ENCODE results near the gene FAM20A. TPM values are rescaled to one million over a fixed set of nuclear protein-coding genes. Genes with fewer than 3 reads are reported as not detected.

The FAM20A gene
- total RNA-seq (ENCODE audit: unreplicated experiment): 0.37 TPM
- long read RNA-seq: 0 reads

- Mint-ChIP-seq H3K4me3 (ENCODE audit: unreplicated experiment) (peak within 1 kb of the TSS; percentile 72), H3K4me1 (ENCODE audit: low read depth, unreplicated experiment) (no peaks in the 10 kb centered on the region), H3K27ac (ENCODE audit: unreplicated experiment) (no peak within 1 kb of the TSS), H3K27me3 (ENCODE audit: unreplicated experiment) (peaks cover 20% of the 10 kb centered on the region), H3K36me3 (ENCODE audit: unreplicated experiment) (no peaks in the 10 kb centered on the region), H3K9me3 (ENCODE audit: unreplicated experiment) (peaks cover 6% of the 10 kb centered on the region)
- peak; percentile 54 for DNase-seq
- TF ChIP-seq, protein P1, sequence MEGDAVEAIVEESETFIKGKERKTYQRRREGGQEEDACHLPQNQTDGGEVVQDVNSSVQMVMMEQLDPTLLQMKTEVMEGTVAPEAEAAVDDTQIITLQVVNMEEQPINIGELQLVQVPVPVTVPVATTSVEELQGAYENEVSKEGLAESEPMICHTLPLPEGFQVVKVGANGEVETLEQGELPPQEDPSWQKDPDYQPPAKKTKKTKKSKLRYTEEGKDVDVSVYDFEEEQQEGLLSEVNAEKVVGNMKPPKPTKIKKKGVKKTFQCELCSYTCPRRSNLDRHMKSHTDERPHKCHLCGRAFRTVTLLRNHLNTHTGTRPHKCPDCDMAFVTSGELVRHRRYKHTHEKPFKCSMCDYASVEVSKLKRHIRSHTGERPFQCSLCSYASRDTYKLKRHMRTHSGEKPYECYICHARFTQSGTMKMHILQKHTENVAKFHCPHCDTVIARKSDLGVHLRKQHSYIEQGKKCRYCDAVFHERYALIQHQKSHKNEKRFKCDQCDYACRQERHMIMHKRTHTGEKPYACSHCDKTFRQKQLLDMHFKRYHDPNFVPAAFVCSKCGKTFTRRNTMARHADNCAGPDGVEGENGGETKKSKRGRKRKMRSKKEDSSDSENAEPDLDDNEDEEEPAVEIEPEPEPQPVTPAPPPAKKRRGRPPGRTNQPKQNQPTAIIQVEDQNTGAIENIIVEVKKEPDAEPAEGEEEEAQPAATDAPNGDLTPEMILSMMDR (IDR thresholded peaks at IDR 0.05; ENCODE audit: partially characterized antibody, unreplicated experiment): no peak
Observed at GRCh38 chr17:68600931-68601564, at the start of gene FAM20A. FAM20A (minus strand) TSS chr17:68601367; CDS start chr17:68600666, 701 bp downstream.

DNA sequence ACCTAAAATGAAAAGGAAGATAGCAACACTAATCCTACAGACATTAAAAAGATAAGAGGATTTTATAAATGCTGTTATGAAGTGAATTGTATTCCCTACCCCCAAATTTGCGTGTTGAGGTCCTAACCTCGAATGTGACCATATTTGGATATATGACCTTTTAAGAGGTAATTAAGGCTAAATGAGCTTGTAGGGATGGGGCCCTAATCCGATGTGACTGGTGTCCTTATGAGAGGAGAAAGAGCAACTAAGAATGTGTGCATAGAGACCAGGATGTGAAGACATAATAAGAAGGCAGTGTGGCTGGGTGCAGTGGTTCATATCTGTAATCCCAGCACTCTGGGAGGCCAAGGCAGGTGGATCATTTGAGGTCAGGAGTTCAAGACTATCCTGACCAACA lies 48.2 kb upstream of the FAM20A start:
- no peaks in the 10 kb centered on the region for H3K4me1 Mint-ChIP-seq (ENCODE audit: low read depth, unreplicated experiment)
- no peaks in the 10 kb centered on the region for H3K9me3 Mint-ChIP-seq (ENCODE audit: unreplicated experiment)
- no peak for DNase-seq
- TF ChIP-seq, protein P1 (IDR thresholded peaks at IDR 0.05; ENCODE audit: partially characterized antibody, unreplicated experiment): no peak
- peaks cover 4% of the 10 kb centered on the region for H3K36me3 Mint-ChIP-seq (ENCODE audit: unreplicated experiment)
- no peak overlapping the region for H3K27ac Mint-ChIP-seq (ENCODE audit: unreplicated experiment)
- H3K4me3 Mint-ChIP-seq (ENCODE audit: unreplicated experiment): no peak overlapping the region
- no peaks in the 10 kb centered on the region for H3K27me3 Mint-ChIP-seq (ENCODE audit: unreplicated experiment)

GRCh38 chr17:68646626-68647526 lies 45.7 kb upstream of the FAM20A start:
- DNase-seq: no peak
- no peaks in the 10 kb centered on the region for H3K4me1 Mint-ChIP-seq (ENCODE audit: low read depth, unreplicated experiment)
- no peaks in the 10 kb centered on the region for H3K9me3 Mint-ChIP-seq (ENCODE audit: unreplicated experiment)
- TF ChIP-seq, protein P1 (IDR thresholded peaks at IDR 0.05; ENCODE audit: partially characterized antibody, unreplicated experiment): no peak
- H3K27ac Mint-ChIP-seq (ENCODE audit: unreplicated experiment): no peak overlapping the region
- H3K36me3 Mint-ChIP-seq (ENCODE audit: unreplicated experiment): peaks cover 4% of the 10 kb centered on the region
- H3K4me3 Mint-ChIP-seq (ENCODE audit: unreplicated experiment): no peak overlapping the region
- H3K27me3 Mint-ChIP-seq (ENCODE audit: unreplicated experiment): no peaks in the 10 kb centered on the region

DNA sequence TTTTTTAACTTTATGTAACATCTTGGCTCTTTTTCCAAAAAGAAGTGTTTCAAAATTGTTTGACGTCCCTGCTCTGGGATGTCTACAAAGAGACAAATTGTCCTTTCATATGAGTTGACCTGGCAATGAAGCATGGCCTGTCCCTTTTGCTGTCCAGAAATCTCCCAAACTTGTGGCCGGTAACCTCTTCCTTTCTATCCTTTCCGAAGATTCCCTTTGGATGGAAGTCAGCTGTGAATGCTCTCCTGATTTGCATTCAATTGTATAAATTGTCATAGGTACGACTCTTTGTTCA lies 40.9 kb upstream of the FAM20A start:
- DNase-seq: no peak
- no peak overlapping the region for H3K4me3 Mint-ChIP-seq (ENCODE audit: unreplicated experiment)
- H3K36me3 Mint-ChIP-seq (ENCODE audit: unreplicated experiment): no peaks in the 10 kb centered on the region
- no peaks in the 10 kb centered on the region for H3K27me3 Mint-ChIP-seq (ENCODE audit: unreplicated experiment)
- TF ChIP-seq, protein P1 (IDR thresholded peaks at IDR 0.05; ENCODE audit: partially characterized antibody, unreplicated experiment): no peak
- H3K4me1 Mint-ChIP-seq (ENCODE audit: low read depth, unreplicated experiment): no peaks in the 10 kb centered on the region
- H3K27ac Mint-ChIP-seq (ENCODE audit: unreplicated experiment): no peak overlapping the region
- peaks cover 3% of the 10 kb centered on the region for H3K9me3 Mint-ChIP-seq (ENCODE audit: unreplicated experiment)

Measured in glutamatergic neuron (in vitro differentiated cells).